Stimulated activated CD4-positive, alpha-beta T cell treated with anti-CD3 and anti-CD28 coated beads, Interleukin-4, amount 100 ng/mL, for 24 hours (primary cell): ENCODE results near the gene OR6S1.
"Not testable (repeated sequence)": the region's sequence is repeated elsewhere in the genome, so short reads cannot be mapped to it uniquely, and the experiment has no call there.

ENCODE experiments used
- DNase-seq: peaks from one replicate; pipeline ENCODE4 v3.0.0-alpha.2; 2020

The OR6S1 gene

DNA sequence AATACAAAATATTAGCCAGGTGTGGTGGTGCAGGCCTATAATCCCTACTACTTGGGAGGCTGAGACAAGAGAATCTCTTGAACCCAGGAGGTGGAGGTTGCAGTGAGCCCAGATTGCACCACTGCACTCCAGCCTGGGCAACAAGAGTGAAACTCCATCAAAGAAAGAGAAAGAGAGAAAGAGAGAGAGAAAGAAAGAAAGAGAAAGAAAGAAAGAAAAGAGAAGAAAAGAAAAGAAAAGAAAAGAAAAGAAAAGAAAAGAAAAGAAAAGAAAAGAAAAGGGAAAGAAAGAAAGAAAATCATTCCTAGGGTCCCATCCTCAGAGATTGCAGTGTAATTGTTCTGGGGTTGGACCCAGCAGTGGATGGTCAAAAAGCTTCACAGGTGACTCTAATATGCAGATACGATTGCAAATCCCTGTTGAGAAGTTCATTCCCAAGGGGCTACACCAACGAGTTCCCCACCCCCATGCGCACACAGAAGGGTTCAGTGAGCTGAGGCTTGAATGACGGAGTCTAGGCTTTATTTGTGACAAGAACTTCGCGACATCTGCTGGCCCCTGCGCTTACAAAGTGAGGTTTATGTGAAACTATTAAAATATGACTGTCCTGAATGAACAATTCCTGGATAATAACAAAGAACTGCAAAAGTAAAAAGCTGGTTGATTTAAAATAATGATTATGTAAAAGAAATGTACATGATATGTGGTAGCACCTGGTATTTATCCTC, 32.9 kb downstream of the OR6S1 start:
- no peak for DNase-seq

GRCh38 chr14:20607617-20608016, 33.9 kb downstream of the OR6S1 start:
- DNase-seq = no peak

GRCh38 chr14:20606902-20607242, 34.6 kb downstream of the OR6S1 start:
- no peak for DNase-seq

- DNase-seq = no peak
Observed at GRCh38 chr14:20606190-20606901, 35.1 kb downstream of the OR6S1 start.

GRCh38 chr14:20603813-20604690, 37.4 kb downstream of the OR6S1 start:
- no peak for DNase-seq

DNA sequence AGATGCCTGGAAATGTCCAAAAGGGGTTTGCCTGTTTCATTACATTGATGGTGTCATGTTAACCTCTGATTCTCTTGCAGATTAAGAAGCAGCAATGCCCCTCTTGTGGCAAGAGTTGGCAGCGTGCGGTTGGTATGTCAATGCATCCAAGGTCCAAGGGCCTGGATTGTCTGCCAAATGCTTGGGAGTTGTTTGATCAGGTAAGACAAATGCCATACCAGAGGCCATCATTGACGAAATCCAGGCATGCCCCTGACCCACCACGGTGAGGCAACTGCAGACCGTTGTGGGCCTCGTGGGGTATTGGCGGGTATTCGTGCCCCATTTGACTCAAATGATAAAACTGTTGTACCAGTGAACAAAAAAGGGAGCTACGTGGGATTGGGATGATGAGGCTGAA, 38.9 kb downstream of the OR6S1 start:
- DNase-seq = no peak

DNA sequence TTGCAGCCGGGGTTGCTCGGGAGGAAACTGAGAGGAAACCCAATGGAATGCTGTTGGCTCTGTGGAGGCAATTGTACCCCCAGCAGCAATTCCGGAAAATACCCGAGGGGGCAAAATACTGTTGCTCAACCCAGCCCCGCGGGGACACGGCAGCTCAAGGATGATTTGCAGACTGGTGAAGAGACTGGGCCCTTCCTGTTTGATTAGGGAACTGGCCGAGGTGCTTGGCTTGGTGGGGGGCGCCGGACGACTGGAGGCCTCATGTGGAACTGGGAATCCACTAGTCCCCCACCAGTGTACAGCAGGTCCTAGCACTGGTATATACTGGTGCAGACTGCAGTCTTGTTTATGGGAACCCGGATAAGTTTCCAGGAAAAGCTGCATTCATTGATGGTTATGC, 40.0 kb downstream of the OR6S1 start:
- DNase-seq = no peak

DNA sequence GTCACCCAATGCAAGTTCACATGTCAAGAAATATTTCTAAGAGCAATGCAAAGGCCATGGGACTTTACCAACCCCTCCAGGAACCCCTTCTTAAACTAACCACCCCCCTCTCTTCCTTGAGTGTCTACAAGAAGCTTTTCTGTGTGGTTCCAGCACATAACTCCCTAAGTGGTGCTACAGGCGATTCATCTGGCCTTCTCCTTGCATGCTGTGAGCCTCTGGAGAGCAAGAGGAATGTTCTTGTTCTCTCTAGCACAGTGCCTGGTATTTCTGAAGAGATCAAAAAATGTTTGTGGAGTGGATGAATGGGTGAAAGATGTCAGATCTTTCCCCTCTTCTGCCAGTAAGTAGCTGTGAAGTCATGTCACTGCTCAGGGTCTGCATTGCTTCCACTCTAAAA, 44.4 kb downstream of the OR6S1 start:
- no peak for DNase-seq

DNA sequence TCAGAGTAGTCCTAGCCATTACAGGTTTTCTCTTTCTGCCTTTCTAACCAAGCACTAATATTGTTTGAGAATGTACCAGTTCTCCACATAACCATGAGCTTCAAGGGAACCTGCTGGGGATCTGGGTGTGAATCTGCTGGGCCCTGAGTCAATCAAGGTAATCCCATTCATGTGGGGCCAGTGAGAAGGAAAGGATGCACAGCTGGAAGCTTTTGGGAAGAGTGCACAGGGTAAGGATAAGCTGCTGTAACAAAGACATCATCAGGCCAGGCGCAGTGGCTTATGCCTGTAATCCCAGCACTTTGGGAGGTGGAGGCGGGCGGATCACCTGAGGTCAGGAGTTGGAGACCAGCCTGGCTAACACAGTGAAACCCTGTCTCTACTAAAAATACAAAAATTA, 45.8 kb downstream of the OR6S1 start:
- not testable (repeated sequence) for DNase-seq

- no peak for DNase-seq
Observed at GRCh38 chr14:20592574-20592973, 48.9 kb downstream of the OR6S1 start.

DNA sequence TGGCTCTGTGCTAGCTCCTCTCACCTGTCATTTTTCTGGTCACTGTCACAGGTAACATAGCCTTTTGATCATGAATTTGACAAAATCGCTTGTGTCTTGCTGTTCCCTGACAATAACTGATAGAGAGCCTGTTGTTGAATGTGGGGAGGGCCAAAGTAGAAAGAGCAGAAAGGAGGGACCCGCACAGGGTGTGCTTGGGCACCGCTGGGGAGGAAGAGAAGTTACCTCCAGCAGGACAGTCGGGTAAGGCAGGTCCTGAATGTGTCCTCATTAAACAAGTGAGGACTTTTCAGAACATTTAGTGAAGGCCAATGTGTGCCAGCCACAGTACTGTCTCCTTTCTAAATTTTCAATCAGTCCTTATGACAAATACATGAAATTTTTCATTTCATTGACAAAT, 50.3 kb downstream of the OR6S1 start, which contains the start of gene RNASE12:
Gene RNASE12 (minus strand): TSS at position 142 of the 400 bp plus-strand sequence. CDS start 653 bp downstream, outside the sequence.
- DNase-seq = no peak
